Testis (tissue), 3 donors: Measurements from ENCODE around the gene PAPPA. TPM values are rescaled to one million over a fixed set of nuclear protein-coding genes. Genes with fewer than 3 reads are reported as not detected.

Source experiments
- DNase-seq: peaks from one replicate; pipeline ENCODE4 v3.0.0-alpha.2; 2019
- H3K27ac ChIP-seq, 2 donors: fragments of 200-600 bp; sonication (generic); one replicate each; pipeline ENCODE4 v1.5.1; 2019
- H3K27me3 ChIP-seq: fragments of 200-600 bp; sonication (generic); one replicate; pipeline ENCODE4 v1.5.1; 2019
- H3K36me3 ChIP-seq: fragments of 200-600 bp; sonication (generic); one replicate; pipeline ENCODE4 v1.5.1; 2017; ENCODE audit warnings: low read depth; ENCODE audit errors: missing control alignments
- H3K4me1 ChIP-seq: fragments of 200-600 bp; sonication (generic); one replicate; pipeline ENCODE4 v1.5.1; 2019
- H3K4me3 ChIP-seq, 2 donors: fragments of 200-600 bp; sonication (generic); one replicate each; pipeline ENCODE4 v1.5.1; 2017 to 2019
- H3K9me3 ChIP-seq: fragments of 200-600 bp; sonication (generic); one replicate; pipeline ENCODE4 v1.5.1; 2017
- POLR2A ChIP-seq: fragments of 450-650 bp; IDR thresholded peaks from one replicate; pipeline ENCODE4 v1.6.1; 2017; ENCODE audit warnings: antibody characterized with exemption, mild to moderate bottlenecking, moderate library complexity
- WGBS, 2 donors: methylation state at CpG; one replicate each; pipeline ENCODE4 v1.1.5; 2018; 5-methylcytosine and 5-hydroxymethylcytosine counted together
- intact Hi-C: fragments of 100-400 bp; cut with DNase I; formaldehyde crosslinking; loops from one replicate; pipeline ENCODE4 v1.15.1; 2023; ENCODE audit warnings: low total_unique reads
- polyA plus RNA-seq: library from polyadenylated mRNA; stranded (reverse); fragments of 350-450 nt; fragmentation: Illumina TruSeq; extraction: RNeasy Lipid Tissue Mini Kit (QIAGEN cat#74804); gene quantifications from one replicate; pipeline ENCODE4 v1.2.3, GENCODE V29; 2014; ENCODE audit warnings: low read depth, low replicate concordance; ENCODE audit not compliant: insufficient read depth
- total RNA-seq, 2 donors: library from RNA; depleted of rRNA; stranded (reverse); fragments of >200 nt; gene quantifications; one replicate each; pipeline ENCODE4 v1.2.3, GENCODE V29; 2016
- TF ChIP-seq, protein P1 (sequence below), 3 experiments: fragments of 450-650 bp in 2 of 3; fragments of 200-600 bp in 1 of 3; sonication (generic) in 1 of 3; IDR thresholded peaks; one replicate each; pipeline ENCODE4 v1.5.1; 2016 to 2019; ENCODE audit warnings: antibody characterized with exemption in 3 of 3, mild to moderate bottlenecking in 2 of 3, moderate library complexity in 1 of 3

The PAPPA gene
- total and polyA plus RNA-seq, 3 donors from 2014 or later = 1.9 to 5.1 (median 4.1) TPM

DNA sequence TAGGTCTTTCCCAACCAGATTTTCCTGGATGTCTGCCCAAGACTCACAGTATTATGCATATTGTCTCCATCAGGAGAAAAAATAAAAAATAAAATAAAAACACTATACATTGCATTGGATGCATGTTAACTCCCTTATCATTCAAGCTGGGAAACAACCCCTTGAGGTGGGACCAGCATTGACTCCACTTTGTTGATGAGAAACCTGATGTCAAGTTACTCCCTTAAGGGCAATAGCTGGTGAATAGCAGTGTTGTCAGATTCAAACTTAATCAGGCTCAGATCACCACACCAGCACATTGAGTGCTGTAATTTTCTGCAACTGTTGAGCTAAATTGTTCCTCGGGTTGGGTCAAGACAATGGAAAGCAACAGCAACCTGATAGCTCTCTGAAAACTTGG, 269.6 kb downstream of the PAPPA start:
- 55 to 59% methylated on average over 1 of the region's 1 CpG for WGBS, 2 donors
- intact Hi-C loops = no loop called here
- no peak for TF ChIP-seq POLR2A
- TF ChIP-seq, protein P1, sequence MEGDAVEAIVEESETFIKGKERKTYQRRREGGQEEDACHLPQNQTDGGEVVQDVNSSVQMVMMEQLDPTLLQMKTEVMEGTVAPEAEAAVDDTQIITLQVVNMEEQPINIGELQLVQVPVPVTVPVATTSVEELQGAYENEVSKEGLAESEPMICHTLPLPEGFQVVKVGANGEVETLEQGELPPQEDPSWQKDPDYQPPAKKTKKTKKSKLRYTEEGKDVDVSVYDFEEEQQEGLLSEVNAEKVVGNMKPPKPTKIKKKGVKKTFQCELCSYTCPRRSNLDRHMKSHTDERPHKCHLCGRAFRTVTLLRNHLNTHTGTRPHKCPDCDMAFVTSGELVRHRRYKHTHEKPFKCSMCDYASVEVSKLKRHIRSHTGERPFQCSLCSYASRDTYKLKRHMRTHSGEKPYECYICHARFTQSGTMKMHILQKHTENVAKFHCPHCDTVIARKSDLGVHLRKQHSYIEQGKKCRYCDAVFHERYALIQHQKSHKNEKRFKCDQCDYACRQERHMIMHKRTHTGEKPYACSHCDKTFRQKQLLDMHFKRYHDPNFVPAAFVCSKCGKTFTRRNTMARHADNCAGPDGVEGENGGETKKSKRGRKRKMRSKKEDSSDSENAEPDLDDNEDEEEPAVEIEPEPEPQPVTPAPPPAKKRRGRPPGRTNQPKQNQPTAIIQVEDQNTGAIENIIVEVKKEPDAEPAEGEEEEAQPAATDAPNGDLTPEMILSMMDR (IDR thresholded peaks at IDR 0.05) = no peak
- H3K27me3 ChIP-seq = no peaks in the 10 kb centered on the region
- H3K9me3 ChIP-seq = no peaks in the 10 kb centered on the region
- H3K4me3 ChIP-seq = no peak overlapping the region
- no peak for DNase-seq
- no peaks in the 10 kb centered on the region for H3K36me3 ChIP-seq
- H3K4me1 ChIP-seq = no peaks in the 10 kb centered on the region
- no peak overlapping the region for H3K27ac ChIP-seq

DNA sequence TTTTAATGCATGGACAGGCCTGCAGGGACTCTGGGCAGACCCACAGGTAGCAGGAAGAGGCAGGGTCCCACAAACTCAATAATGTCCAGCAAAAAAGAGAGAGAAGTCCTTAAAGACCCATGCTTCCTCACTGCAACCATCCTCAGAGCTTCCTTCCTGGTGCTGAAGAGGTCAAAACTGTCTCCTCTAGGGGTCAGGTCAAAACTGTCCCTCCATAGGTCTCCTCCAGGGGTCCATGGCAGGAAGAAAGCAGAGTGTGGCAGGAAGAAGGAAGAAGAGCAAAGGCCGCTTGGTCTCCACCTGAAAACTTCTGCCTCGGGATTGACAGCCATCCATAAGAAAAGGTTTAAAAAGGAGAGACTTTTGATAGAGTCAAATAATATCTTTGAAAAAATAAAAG, 271.7 kb downstream of the PAPPA start:
- no peaks in the 10 kb centered on the region for H3K27me3 ChIP-seq
- no peak overlapping the region for H3K4me3 ChIP-seq
- no peak overlapping the region for H3K27ac ChIP-seq
- H3K36me3 ChIP-seq = no peaks in the 10 kb centered on the region
- DNase-seq = no peak
- intact Hi-C loops = no loop called here
- no peaks in the 10 kb centered on the region for H3K9me3 ChIP-seq
- H3K4me1 ChIP-seq = no peaks in the 10 kb centered on the region
- TF ChIP-seq POLR2A = no peak
- TF ChIP-seq, protein P1 (IDR thresholded peaks at IDR 0.05) = no peak
- WGBS, 2 donors = 68 to 97% methylated on average over 2 of the region's 2 CpGs

DNA sequence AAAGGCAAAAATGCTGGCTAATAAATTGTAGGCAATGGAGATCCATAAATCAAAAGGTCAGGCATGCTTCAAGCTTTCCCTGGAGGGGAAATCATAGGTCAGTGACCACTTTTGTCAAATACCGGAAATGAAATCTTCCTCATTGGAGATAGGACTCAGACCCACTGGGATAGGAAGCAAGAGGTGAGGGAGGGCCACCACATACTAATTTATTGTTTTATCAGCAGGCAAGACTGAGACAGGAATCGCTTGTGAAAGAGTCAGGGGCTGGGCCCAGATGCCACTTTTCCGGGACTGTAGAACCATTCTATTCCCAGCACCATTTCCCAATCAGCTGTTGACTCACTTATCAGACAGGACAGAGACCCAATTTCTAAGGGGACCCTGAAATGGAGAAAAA, 277.3 kb downstream of the PAPPA start:
- TF ChIP-seq POLR2A = no peak
- TF ChIP-seq, protein P1 (IDR thresholded peaks at IDR 0.05) = no peak
- no peak for DNase-seq
- H3K27ac ChIP-seq = no peak overlapping the region
- no peaks in the 10 kb centered on the region for H3K36me3 ChIP-seq
- WGBS, 2 donors = 82 to 84% methylated on average over 3 of the region's 3 CpGs
- H3K4me1 ChIP-seq = peaks cover 4% of the 10 kb centered on the region
- no peaks in the 10 kb centered on the region for H3K9me3 ChIP-seq
- no peaks in the 10 kb centered on the region for H3K27me3 ChIP-seq
- no peak overlapping the region for H3K4me3 ChIP-seq
- intact Hi-C loops = no loop called here

DNA sequence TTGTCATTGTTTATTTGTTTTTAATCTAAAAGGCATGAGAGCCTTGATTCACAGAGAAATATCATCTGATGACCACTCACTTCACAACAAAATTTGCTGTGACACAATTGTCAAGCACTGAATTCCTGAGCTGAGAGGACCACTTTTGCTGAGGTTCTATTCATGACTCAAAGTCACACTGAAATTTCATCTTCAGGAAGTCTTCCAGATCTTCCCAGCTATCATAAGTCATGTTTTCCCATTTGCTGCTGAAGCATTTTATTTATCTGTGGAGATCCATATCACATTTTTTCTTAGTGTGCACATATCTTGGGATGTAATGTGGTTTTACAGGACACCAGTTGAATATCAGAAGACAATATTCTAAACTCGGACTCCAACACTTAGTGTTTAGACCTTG, 278.5 kb downstream of the PAPPA start:
- DNase-seq = no peak

DNA sequence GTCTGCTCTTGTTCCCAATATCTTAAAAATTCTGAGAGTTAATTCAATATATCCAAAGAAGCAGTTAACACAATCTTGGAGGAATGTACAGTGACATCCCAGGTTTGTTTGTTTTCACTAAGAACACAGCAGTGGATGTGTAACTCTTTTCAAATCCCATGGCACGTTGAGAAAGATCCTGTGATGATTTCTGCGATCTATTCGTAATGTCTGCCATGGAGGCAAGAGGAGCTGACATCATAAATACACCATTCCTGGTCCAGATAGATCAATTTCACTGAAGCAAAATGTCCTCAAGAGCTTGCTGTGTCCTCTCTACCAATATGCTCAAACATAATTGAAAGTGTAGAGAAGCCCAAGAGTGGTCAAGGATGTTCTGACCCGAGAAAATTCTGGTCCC, 280.7 kb downstream of the PAPPA start:
- H3K9me3 ChIP-seq = no peaks in the 10 kb centered on the region
- no peak for DNase-seq
- no peaks in the 10 kb centered on the region for H3K36me3 ChIP-seq
- 71 to 72% methylated on average over 4 of the region's 4 CpGs for WGBS, 2 donors
- H3K27me3 ChIP-seq = no peaks in the 10 kb centered on the region
- peaks cover 6% of the 10 kb centered on the region for H3K4me1 ChIP-seq
- intact Hi-C loops = no loop called here
- H3K27ac ChIP-seq = peak overlapping the region in 1 of 2 donors; percentile 44
- TF ChIP-seq POLR2A = no peak
- TF ChIP-seq, protein P1 (IDR thresholded peaks at IDR 0.05) = no peak
- H3K4me3 ChIP-seq = no peak overlapping the region

More for the DNA sequence above, 278.5 kb downstream of the PAPPA start:
- intact Hi-C loops = no loop called here
- Histone ChIP-seq H3K36me3 (no peaks in the 10 kb centered on the region), H3K4me1 (peaks cover 6% of the 10 kb centered on the region), H3K27ac (no peak overlapping the region), H3K4me3 (no peak overlapping the region), H3K9me3 (no peaks in the 10 kb centered on the region), H3K27me3 (no peaks in the 10 kb centered on the region)
- TF ChIP-seq POLR2A = no peak
- TF ChIP-seq, protein P1 (IDR thresholded peaks at IDR 0.05) = no peak
- WGBS, 2 donors = 92 to 96% methylated on average over 1 of the region's 1 CpG
